HEK293 (cell line): Measurements from ENCODE around the gene ZNF112.

Source experiments
- CTCF ChIA-PET: fragments of 350-600 bp; formaldehyde crosslinking; extraction: SDS; loops from one replicate; lab custom pipeline; 2021; ENCODE audit warnings: antibody characterized with exemption; lab: Yijun Ruan, JAX
- POLR2A ChIA-PET: fragments of 300-600 bp; formaldehyde crosslinking; extraction: SDS; loops from one replicate; lab custom pipeline; 2020; ENCODE audit warnings: antibody characterized with exemption, inconsistent platforms; lab: Yijun Ruan, JAX
- H3K27ac ChIP-seq: fragments of 200-500 bp; sonication (Bioruptor generic); 2 replicates; pipeline ENCODE4 v1.5.1; 2014; ENCODE audit warnings: low read depth, low read length, control low read depth, inconsistent platforms; ENCODE audit errors: extremely low read depth
- H3K36me3 ChIP-seq, 2 experiments: fragments of 200-500 bp in 1 of 2; sonication (Bioruptor generic) in 1 of 2; 1 replicate in 1 of 2; 2 replicates in 1 of 2; pipeline ENCODE4 v1.5.1; 2014 to 2017; ENCODE audit warnings: inconsistent platforms in 2 of 2, low read length in 2 of 2; ENCODE audit not compliant: control insufficient read depth in 2 of 2, insufficient read depth in 1 of 2
- H3K4me1 ChIP-seq: fragments of 200-500 bp; sonication (Bioruptor generic); 2 replicates; pipeline ENCODE4 v1.5.1; 2014; ENCODE audit warnings: mild to moderate bottlenecking, low read length, inconsistent platforms; ENCODE audit not compliant: control insufficient read depth, insufficient read depth
- H3K4me3 ChIP-seq: 2 replicates; pipeline ENCODE4 v1.5.1; 2011; ENCODE audit warnings: low read depth, mild to moderate bottlenecking, control low read depth, low read length, moderate library complexity
- H3K9me3 ChIP-seq: fragments of 200-500 bp; sonication (Bioruptor generic); 2 replicates; pipeline ENCODE4 v1.5.1; 2014; ENCODE audit warnings: low read depth, low read length, inconsistent platforms; ENCODE audit not compliant: control insufficient read depth, insufficient read depth
- FEZF1 ChIP-seq: fragments of 450-650 bp; formaldehyde crosslinking; IDR thresholded peaks from 2 replicates; pipeline ENCODE4 v1.5.1; 2016; ENCODE audit warnings: missing biosample characterization, missing genetic modification characterization
- HIC1 ChIP-seq: fragments of 450-650 bp; formaldehyde crosslinking; IDR thresholded peaks from 2 replicates; pipeline ENCODE4 v1.5.1; 2016; ENCODE audit warnings: missing biosample characterization, missing genetic modification characterization
- RBAK ChIP-seq: fragments of 450-650 bp; formaldehyde crosslinking; IDR thresholded peaks from 2 replicates; pipeline ENCODE4 v1.5.1; 2016; ENCODE audit warnings: missing biosample characterization, missing genetic modification characterization
- YY2 ChIP-seq: fragments of 450-650 bp; formaldehyde crosslinking; IDR thresholded peaks from 2 replicates; pipeline ENCODE4 v1.5.1; 2016; ENCODE audit warnings: missing biosample characterization, missing genetic modification characterization
- ZFP69B ChIP-seq: fragments of 450-650 bp; formaldehyde crosslinking; IDR thresholded peaks from 2 replicates; pipeline ENCODE4 v1.5.1; 2016; ENCODE audit warnings: missing biosample characterization, missing genetic modification characterization
- ZNF121 ChIP-seq: fragments of 450-650 bp; formaldehyde crosslinking; IDR thresholded peaks from 2 replicates; pipeline ENCODE4 v1.5.1; 2016; ENCODE audit warnings: missing biosample characterization, missing genetic modification characterization
- ZNF133 ChIP-seq: fragments of 450-650 bp; formaldehyde crosslinking; IDR thresholded peaks from 2 replicates; pipeline ENCODE4 v1.5.1; 2016; ENCODE audit warnings: missing biosample characterization, missing genetic modification characterization
- ZNF138 ChIP-seq: fragments of 450-650 bp; formaldehyde crosslinking; IDR thresholded peaks from 2 replicates; pipeline ENCODE4 v1.5.1; 2016; ENCODE audit warnings: missing biosample characterization, missing genetic modification characterization, borderline replicate concordance
- ZNF292 ChIP-seq: fragments of 450-650 bp; formaldehyde crosslinking; IDR thresholded peaks from 2 replicates; pipeline ENCODE4 v1.5.1; 2016; ENCODE audit warnings: low read depth, missing biosample characterization, missing genetic modification characterization, borderline replicate concordance
- ZNF391 ChIP-seq: fragments of 450-650 bp; formaldehyde crosslinking; IDR thresholded peaks from 2 replicates; pipeline ENCODE4 v1.5.1; 2016; ENCODE audit warnings: low read depth, missing biosample characterization, missing genetic modification characterization, borderline replicate concordance
- ZNF510 ChIP-seq: fragments of 450-650 bp; formaldehyde crosslinking; IDR thresholded peaks from 2 replicates; pipeline ENCODE4 v1.5.1; 2018; ENCODE audit warnings: mild to moderate bottlenecking, missing genetic modification characterization, missing biosample characterization; ENCODE audit not compliant: insufficient replicate concordance
- ZNF600 ChIP-seq: fragments of 450-650 bp; formaldehyde crosslinking; IDR thresholded peaks from 2 replicates; pipeline ENCODE4 v1.5.1; 2016; ENCODE audit warnings: missing biosample characterization, missing genetic modification characterization
- ZNF660 ChIP-seq: fragments of 450-650 bp; IDR thresholded peaks from 2 replicates; pipeline ENCODE4 v1.5.1; 2018; ENCODE audit warnings: missing biosample characterization, mild to moderate bottlenecking, missing genetic modification characterization
- ZNF701 ChIP-seq: fragments of 450-650 bp; formaldehyde crosslinking; IDR thresholded peaks from 2 replicates; pipeline ENCODE4 v1.5.1; 2016; ENCODE audit warnings: missing biosample characterization, missing genetic modification characterization
- ZNF785 ChIP-seq: fragments of 450-650 bp; formaldehyde crosslinking; IDR thresholded peaks from 2 replicates; pipeline ENCODE4 v1.5.1; 2016; ENCODE audit warnings: missing biosample characterization, missing genetic modification characterization
- TF ChIP-seq, protein P1 (sequence below): fragments of 450-650 bp; formaldehyde crosslinking; IDR thresholded peaks from 2 replicates; pipeline ENCODE4 v1.5.1; 2016; ENCODE audit warnings: missing biosample characterization, missing genetic modification characterization
- TF ChIP-seq, protein P2 (sequence below): fragments of 450-650 bp; formaldehyde crosslinking; IDR thresholded peaks from 2 replicates; pipeline ENCODE4 v1.5.1; 2016; ENCODE audit warnings: missing biosample characterization, missing genetic modification characterization
- TF ChIP-seq, protein P3 (sequence below): fragments of 450-650 bp; formaldehyde crosslinking; optimal IDR thresholded peaks from 2 replicates; pipeline ENCODE3; 2016; ENCODE audit warnings: missing biosample characterization, mild to moderate bottlenecking, missing genetic modification characterization
- TF ChIP-seq, protein P4 (sequence below): sonication (generic); formaldehyde crosslinking; IDR thresholded peaks from 2 replicates; pipeline ENCODE4 v1.8.1; 2022; ENCODE audit warnings: mild to moderate bottlenecking, moderate library complexity, missing genetic modification reagents
- TF ChIP-seq, protein P5 (sequence below): fragments of 450-650 bp; formaldehyde crosslinking; conservative IDR thresholded peaks from 2 replicates; pipeline ENCODE4 v1.5.1; 2016; ENCODE audit warnings: low read depth, missing biosample characterization, missing genetic modification characterization

The ZNF112 gene

GRCh38 chr19:44374789-44375188 is 18.3 kb upstream of the ZNF112 start:
- POLR2A ChIA-PET, result interaction anchor here (0.7 kb wide), 1 partner anchor 120 kb away, joined by 3 read pairs; no protein-coding TSS in a partner anchor
- Histone ChIP-seq H3K4me1 (no peaks in the 10 kb centered on the region), H3K9me3 (no peaks in the 10 kb centered on the region), H3K27ac (no peak overlapping the region)
- TF ChIP-seq ZNF391 (tag by site-specific recombination) (no peak), YY2 (tag by site-specific recombination) (no peak), ZNF510 (tag by site-specific recombination) (peak; percentile 50), ZNF121 (no peak)
- TF ChIP-seq, protein P1, sequence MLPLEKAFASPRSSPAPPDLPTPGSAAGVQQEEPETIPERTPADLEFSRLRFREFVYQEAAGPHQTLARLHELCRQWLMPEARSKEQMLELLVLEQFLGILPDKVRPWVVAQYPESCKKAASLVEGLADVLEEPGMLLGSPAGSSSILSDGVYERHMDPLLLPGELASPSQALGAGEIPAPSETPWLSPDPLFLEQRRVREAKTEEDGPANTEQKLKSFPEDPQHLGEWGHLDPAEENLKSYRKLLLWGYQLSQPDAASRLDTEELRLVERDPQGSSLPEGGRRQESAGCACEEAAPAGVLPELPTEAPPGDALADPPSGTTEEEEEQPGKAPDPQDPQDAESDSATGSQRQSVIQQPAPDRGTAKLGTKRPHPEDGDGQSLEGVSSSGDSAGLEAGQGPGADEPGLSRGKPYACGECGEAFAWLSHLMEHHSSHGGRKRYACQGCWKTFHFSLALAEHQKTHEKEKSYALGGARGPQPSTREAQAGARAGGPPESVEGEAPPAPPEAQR, result no peak
- TF ChIP-seq, all 188 proteins: peak for 1
- H3K36me3 ChIP-seq, result no peaks in the 10 kb centered on the region
- CTCF ChIA-PET, result no interaction called here
- no peak overlapping the region for H3K4me3 ChIP-seq

- H3K36me3 ChIP-seq, result no peaks in the 10 kb centered on the region
- H3K4me1 ChIP-seq, result no peaks in the 10 kb centered on the region
- no peak overlapping the region for H3K27ac ChIP-seq
- ChIA-PET POLR2A (no interaction called here), CTCF (no interaction called here)
- no peaks in the 10 kb centered on the region for H3K9me3 ChIP-seq
- H3K4me3 ChIP-seq, result no peak overlapping the region
- TF ChIP-seq, protein P2, sequence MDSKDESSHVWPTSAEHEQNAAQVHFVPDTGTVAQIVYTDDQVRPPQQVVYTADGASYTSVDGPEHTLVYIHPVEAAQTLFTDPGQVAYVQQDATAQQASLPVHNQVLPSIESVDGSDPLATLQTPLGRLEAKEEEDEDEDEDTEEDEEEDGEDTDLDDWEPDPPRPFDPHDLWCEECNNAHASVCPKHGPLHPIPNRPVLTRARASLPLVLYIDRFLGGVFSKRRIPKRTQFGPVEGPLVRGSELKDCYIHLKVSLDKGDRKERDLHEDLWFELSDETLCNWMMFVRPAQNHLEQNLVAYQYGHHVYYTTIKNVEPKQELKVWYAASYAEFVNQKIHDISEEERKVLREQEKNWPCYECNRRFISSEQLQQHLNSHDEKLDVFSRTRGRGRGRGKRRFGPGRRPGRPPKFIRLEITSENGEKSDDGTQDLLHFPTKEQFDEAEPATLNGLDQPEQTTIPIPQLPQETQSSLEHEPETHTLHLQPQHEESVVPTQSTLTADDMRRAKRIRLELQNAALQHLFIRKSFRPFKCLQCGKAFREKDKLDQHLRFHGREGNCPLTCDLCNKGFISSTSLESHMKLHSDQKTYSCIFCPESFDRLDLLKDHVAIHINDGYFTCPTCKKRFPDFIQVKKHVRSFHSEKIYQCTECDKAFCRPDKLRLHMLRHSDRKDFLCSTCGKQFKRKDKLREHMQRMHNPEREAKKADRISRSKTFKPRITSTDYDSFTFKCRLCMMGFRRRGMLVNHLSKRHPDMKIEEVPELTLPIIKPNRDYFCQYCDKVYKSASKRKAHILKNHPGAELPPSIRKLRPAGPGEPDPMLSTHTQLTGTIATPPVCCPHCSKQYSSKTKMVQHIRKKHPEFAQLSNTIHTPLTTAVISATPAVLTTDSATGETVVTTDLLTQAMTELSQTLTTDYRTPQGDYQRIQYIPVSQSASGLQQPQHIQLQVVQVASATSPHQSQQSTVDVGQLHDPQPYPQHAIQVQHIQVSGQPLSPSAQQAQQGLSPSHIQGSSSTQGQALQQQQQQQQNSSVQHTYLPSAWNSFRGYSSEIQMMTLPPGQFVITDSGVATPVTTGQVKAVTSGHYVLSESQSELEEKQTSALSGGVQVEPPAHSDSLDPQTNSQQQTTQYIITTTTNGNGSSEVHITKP (tag by site-specific recombination), result no peak
- TF ChIP-seq ZNF600 (no peak), ZNF785 (tag by site-specific recombination) (no peak), ZFP69B (no peak), ZNF292 (no peak), ZNF660 (tag by site-specific recombination) (no peak), ZNF701 (tag by site-specific recombination) (no peak), RBAK (tag by site-specific recombination) (no peak), ZNF133 (tag by site-specific recombination) (no peak), FEZF1 (tag by site-specific recombination) (no peak), ZNF138 (no peak), HIC1 (no peak), ZNF510 (tag by site-specific recombination) (no peak), ZNF391 (tag by site-specific recombination) (no peak)
- TF ChIP-seq, protein P3, sequence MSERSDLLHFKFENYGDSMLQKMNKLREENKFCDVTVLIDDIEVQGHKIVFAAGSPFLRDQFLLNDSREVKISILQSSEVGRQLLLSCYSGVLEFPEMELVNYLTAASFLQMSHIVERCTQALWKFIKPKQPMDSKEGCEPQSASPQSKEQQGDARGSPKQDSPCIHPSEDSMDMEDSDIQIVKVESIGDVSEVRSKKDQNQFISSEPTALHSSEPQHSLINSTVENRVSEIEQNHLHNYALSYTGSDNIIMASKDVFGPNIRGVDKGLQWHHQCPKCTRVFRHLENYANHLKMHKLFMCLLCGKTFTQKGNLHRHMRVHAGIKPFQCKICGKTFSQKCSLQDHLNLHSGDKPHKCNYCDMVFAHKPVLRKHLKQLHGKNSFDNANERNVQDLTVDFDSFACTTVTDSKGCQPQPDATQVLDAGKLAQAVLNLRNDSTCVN (tag by site-specific recombination), result no peak
- TF ChIP-seq, protein P4, sequence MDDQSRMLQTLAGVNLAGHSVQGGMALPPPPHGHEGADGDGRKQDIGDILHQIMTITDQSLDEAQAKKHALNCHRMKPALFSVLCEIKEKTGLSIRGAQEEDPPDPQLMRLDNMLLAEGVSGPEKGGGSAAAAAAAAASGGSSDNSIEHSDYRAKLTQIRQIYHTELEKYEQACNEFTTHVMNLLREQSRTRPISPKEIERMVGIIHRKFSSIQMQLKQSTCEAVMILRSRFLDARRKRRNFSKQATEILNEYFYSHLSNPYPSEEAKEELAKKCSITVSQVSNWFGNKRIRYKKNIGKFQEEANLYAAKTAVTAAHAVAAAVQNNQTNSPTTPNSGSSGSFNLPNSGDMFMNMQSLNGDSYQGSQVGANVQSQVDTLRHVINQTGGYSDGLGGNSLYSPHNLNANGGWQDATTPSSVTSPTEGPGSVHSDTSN, result no peak
- TF ChIP-seq, protein P5, sequence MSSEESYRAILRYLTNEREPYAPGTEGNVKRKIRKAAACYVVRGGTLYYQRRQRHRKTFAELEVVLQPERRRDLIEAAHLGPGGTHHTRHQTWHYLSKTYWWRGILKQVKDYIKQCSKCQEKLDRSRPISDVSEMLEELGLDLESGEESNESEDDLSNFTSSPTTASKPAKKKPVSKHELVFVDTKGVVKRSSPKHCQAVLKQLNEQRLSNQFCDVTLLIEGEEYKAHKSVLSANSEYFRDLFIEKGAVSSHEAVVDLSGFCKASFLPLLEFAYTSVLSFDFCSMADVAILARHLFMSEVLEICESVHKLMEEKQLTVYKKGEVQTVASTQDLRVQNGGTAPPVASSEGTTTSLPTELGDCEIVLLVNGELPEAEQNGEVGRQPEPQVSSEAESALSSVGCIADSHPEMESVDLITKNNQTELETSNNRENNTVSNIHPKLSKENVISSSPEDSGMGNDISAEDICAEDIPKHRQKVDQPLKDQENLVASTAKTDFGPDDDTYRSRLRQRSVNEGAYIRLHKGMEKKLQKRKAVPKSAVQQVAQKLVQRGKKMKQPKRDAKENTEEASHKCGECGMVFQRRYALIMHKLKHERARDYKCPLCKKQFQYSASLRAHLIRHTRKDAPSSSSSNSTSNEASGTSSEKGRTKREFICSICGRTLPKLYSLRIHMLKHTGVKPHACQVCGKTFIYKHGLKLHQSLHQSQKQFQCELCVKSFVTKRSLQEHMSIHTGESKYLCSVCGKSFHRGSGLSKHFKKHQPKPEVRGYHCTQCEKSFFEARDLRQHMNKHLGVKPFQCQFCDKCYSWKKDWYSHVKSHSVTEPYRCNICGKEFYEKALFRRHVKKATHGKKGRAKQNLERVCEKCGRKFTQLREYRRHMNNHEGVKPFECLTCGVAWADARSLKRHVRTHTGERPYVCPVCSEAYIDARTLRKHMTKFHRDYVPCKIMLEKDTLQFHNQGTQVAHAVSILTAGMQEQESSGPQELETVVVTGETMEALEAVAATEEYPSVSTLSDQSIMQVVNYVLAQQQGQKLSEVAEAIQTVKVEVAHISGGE (tag by site-specific recombination), result no peak
These were observed 15.5 kb upstream of the ZNF112 start for GRCh38 chr19:44371815-44372480.
